HFFc6 (cell line): ENCODE data around the gene LCORL. TPM values are rescaled to one million over a fixed set of nuclear protein-coding genes. Genes with fewer than 3 reads are reported as not detected.
A peak's percentile ranks its signal among the peaks of the same experiment; 100 is the strongest.

Source experiments
- DNase-seq: peaks from one replicate; pipeline ENCODE4 v3.0.0-alpha.2; 2018
- H3K27ac Mint-ChIP-seq: 2 replicates; pipeline ENCODE4 v1.8.0; 2020; ENCODE audit warnings: mild to moderate bottlenecking, mixed read lengths
- H3K27me3 Mint-ChIP-seq: 2 replicates; pipeline ENCODE4 v1.8.0; 2021; ENCODE audit warnings: mild to moderate bottlenecking, moderate library complexity, mixed read lengths; ENCODE audit not compliant: insufficient read depth
- H3K36me3 Mint-ChIP-seq: 2 replicates; pipeline ENCODE4 v1.8.0; 2021; ENCODE audit warnings: low read depth, mixed read lengths
- H3K4me1 Mint-ChIP-seq: 2 replicates; pipeline ENCODE4 v1.8.0; 2020; ENCODE audit warnings: low read depth, mixed read lengths
- H3K4me3 Mint-ChIP-seq: 2 replicates; pipeline ENCODE4 v1.8.0; 2020; ENCODE audit warnings: mild to moderate bottlenecking, moderate library complexity, mixed read lengths
- H3K9me3 Mint-ChIP-seq: 2 replicates; pipeline ENCODE4 v1.8.0; 2020; ENCODE audit warnings: mild to moderate bottlenecking, mixed read lengths
- CTCF ChIP-seq: fragments of 200-600 bp; sonication (generic); IDR thresholded peaks from 2 replicates; pipeline ENCODE4 v1.5.0; 2021; ENCODE audit warnings: antibody characterized with exemption, mild to moderate bottlenecking
- total RNA-seq, 6 experiments: library from RNA; stranded (reverse); fragmentation: NEBNext Ultra II Directional; extraction: Animal tissue kit (Norgen Biotek cat#: 25700); gene quantifications; 2 replicates in 1 of 6; 3 replicates in 5 of 6; pipeline ENCODE4 v1.2.3, GENCODE V29; 2021

Gene LCORL
- total RNA-seq, 6 experiments from 2014 or later = 7.2 to 11.5 (median 10.2) TPM

GRCh38 chr4:18056030-18056429, 34.5 kb upstream of the LCORL start:
- Mint-ChIP-seq H3K27ac (no peak overlapping the region), H3K9me3 (no peaks in the 10 kb centered on the region), H3K4me3 (no peak overlapping the region), H3K36me3 (no peaks in the 10 kb centered on the region), H3K4me1 (no peaks in the 10 kb centered on the region), H3K27me3 (no peaks in the 10 kb centered on the region)
- TF ChIP-seq CTCF = no peak
- no peak for DNase-seq

- DNase-seq = no peak
- no peak overlapping the region for H3K4me3 Mint-ChIP-seq
- no peaks in the 10 kb centered on the region for H3K4me1 Mint-ChIP-seq
- no peaks in the 10 kb centered on the region for H3K36me3 Mint-ChIP-seq
- H3K9me3 Mint-ChIP-seq = no peaks in the 10 kb centered on the region
- no peak for TF ChIP-seq CTCF
- no peaks in the 10 kb centered on the region for H3K27me3 Mint-ChIP-seq
- H3K27ac Mint-ChIP-seq = no peak overlapping the region
Measured at GRCh38 chr4:18052158-18052557, 30.6 kb upstream of the LCORL start.

- Mint-ChIP-seq H3K27ac (no peak overlapping the region), H3K27me3 (no peaks in the 10 kb centered on the region), H3K36me3 (no peaks in the 10 kb centered on the region), H3K9me3 (no peaks in the 10 kb centered on the region), H3K4me3 (no peak overlapping the region), H3K4me1 (no peaks in the 10 kb centered on the region)
- DNase-seq = no peak
- no peak for TF ChIP-seq CTCF
Measured at GRCh38 chr4:18051281-18051680, 29.7 kb upstream of the LCORL start.

GRCh38 chr4:18050448-18050847, 28.9 kb upstream of the LCORL start:
- H3K9me3 Mint-ChIP-seq = no peaks in the 10 kb centered on the region
- DNase-seq = no peak

GRCh38 chr4:18049446-18049845, 27.9 kb upstream of the LCORL start:
- Mint-ChIP-seq H3K4me3 (no peak overlapping the region), H3K4me1 (no peaks in the 10 kb centered on the region), H3K27me3 (no peaks in the 10 kb centered on the region), H3K27ac (no peak overlapping the region), H3K9me3 (no peaks in the 10 kb centered on the region), H3K36me3 (no peaks in the 10 kb centered on the region)
- DNase-seq = no peak
- TF ChIP-seq CTCF = no peak

More at GRCh38 chr4:18050448-18050847, 28.9 kb upstream of the LCORL start:
- no peak overlapping the region for H3K4me3 Mint-ChIP-seq
- H3K36me3 Mint-ChIP-seq = no peaks in the 10 kb centered on the region
- no peaks in the 10 kb centered on the region for H3K4me1 Mint-ChIP-seq
- TF ChIP-seq CTCF = no peak
- no peaks in the 10 kb centered on the region for H3K27me3 Mint-ChIP-seq
- no peak overlapping the region for H3K27ac Mint-ChIP-seq

GRCh38 chr4:18042754-18043153, 21.2 kb upstream of the LCORL start:
- Mint-ChIP-seq H3K4me1 (no peaks in the 10 kb centered on the region), H3K4me3 (no peak overlapping the region), H3K27me3 (no peaks in the 10 kb centered on the region; the same call in none of the 2 replicates), H3K9me3 (no peaks in the 10 kb centered on the region), H3K27ac (no peak overlapping the region), H3K36me3 (no peaks in the 10 kb centered on the region)
- no peak for DNase-seq
- peak; percentile 62 for TF ChIP-seq CTCF
